OCI-LY3 (cell line): ENCODE measurements around the gene NBEA.

Experiments
- EZH2phosphoT487 ChIP-seq: fragments of 200-600 bp; shearing (Covaris generic); IDR thresholded peaks from 2 replicates; pipeline ENCODE4 v1.6.1; 2018; ENCODE audit warnings: antibody characterized with exemption, mixed run types, low read depth
- TF ChIP-seq, protein P1 (sequence below): fragments of 200-600, 300-600 bp; sonication (generic); IDR thresholded peaks from 2 replicates; pipeline ENCODE4 v1.5.1; 2014; ENCODE audit warnings: antibody characterized with exemption, low read length, low read depth

DNA sequence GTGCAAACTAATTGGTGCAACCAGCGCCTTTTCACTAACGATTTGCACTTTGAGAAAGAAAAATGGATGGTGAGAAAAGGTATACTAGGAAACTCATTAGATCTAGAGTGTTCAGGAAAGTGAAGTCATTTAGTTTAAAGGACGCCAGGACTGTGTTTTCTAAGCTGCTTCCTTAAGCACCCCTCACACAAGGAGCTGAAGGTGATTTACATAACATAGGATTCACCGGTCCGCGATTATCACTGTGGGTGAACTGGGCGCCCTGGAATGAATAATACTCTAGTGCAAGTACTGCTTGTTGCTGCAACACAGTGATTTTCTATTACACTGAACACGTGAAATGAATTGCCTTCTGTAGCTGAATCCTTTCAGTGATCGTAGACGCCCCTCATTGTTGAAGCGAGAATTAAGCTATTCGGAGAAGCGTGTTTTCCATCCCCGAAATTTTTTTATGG lies 537.0 kb downstream of the NBEA start:
- TF ChIP-seq, protein P1, sequence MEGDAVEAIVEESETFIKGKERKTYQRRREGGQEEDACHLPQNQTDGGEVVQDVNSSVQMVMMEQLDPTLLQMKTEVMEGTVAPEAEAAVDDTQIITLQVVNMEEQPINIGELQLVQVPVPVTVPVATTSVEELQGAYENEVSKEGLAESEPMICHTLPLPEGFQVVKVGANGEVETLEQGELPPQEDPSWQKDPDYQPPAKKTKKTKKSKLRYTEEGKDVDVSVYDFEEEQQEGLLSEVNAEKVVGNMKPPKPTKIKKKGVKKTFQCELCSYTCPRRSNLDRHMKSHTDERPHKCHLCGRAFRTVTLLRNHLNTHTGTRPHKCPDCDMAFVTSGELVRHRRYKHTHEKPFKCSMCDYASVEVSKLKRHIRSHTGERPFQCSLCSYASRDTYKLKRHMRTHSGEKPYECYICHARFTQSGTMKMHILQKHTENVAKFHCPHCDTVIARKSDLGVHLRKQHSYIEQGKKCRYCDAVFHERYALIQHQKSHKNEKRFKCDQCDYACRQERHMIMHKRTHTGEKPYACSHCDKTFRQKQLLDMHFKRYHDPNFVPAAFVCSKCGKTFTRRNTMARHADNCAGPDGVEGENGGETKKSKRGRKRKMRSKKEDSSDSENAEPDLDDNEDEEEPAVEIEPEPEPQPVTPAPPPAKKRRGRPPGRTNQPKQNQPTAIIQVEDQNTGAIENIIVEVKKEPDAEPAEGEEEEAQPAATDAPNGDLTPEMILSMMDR, result no peak
- TF ChIP-seq EZH2phosphoT487, result no peak
